GM19328 (cell line): ENCODE data around the gene POU3F3.

Source experiments
- ATAC-seq: cut with Tn5 transposase; IDR thresholded peaks from one replicate; pipeline ENCODE4 v1.9.1; 2021; ENCODE audit warnings: mild to moderate bottlenecking, moderate library complexity; ENCODE audit not compliant: unreplicated experiment

POU3F3 gene

DNA sequence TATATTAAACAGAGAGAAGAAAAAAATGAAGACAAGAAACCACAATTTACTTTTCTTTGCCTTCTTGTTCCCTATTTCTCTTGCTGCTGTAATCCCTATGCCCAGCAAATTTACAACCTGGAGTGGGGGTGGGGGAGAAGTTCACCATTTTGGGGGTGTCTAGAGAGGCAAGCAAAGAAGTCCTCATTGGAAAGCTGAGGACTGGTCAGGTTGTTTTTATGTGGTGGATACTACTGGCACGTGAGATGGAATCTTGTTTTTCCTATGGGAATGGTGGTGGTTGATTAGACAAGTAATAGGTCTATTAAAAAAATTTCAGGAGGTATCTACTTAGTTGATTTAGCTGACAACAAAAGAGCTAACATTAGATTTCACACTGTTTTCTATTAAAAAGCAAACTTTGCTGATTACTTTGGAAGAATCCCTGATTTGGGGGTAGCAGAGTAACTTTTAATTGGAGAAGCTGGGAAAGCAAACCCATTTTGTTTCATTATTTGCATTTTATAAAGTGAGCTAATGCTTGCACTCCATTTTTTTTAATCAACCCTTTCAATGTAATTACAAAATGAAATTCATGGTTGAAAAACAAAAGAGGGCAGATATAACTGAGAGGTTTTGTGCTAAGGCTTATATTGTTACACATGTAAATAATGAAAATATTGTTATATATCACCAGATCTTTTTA lies 6.0 kb downstream of the POU3F3 start:
- no peak for ATAC-seq

DNA sequence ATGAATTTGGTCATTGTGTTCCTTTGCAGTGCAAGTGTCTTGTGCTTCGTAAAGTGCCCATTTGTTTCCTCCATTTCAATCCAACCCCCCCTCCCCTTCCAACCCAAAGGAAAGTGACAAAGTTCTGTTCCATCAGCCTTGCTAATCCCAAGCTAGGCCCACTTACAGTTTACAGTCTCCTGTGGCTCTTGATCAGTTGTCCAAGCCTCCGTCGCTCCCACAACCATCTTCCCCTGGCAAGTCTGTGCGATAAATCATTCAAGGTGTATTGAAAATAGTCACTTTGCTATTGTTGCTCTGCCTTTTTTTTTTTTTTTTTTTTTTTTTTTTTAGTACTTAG lies 6.5 kb downstream of the POU3F3 start:
- ATAC-seq = no peak

DNA sequence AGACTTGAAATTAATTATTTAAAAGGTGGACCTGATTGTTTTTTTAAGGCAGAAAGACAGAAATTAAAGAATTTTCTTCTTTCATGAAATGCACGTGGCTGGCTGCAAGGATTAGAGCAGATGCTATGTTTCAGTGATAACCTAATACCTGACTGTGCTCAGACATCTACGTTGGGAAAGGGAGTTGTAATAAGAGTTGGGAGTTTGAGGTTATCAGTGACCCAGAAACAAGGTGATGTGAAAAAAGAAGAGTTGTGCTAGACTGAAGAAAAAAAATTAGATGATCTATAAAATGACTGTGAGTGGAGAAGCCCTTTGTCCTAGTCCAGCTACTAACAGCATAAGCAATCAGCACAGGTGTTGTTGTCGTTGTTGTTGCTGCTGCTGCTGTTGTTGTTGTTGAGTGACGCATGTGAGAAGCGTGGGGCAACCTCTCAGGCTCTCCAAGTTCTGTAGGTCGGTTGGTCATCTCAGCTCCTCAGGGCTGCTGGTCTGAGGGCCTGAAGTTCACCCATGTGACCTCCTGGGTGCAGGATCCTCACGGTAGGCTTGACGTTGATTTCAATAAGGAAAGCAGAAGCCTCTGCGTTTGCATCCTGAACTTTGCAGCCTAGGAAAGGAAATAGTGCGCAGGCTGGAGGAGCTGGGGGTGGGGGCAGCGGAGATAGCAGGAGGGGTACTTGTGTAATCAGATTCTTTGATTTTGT lies 7.6 kb downstream of the POU3F3 start:
- no peak for ATAC-seq

DNA sequence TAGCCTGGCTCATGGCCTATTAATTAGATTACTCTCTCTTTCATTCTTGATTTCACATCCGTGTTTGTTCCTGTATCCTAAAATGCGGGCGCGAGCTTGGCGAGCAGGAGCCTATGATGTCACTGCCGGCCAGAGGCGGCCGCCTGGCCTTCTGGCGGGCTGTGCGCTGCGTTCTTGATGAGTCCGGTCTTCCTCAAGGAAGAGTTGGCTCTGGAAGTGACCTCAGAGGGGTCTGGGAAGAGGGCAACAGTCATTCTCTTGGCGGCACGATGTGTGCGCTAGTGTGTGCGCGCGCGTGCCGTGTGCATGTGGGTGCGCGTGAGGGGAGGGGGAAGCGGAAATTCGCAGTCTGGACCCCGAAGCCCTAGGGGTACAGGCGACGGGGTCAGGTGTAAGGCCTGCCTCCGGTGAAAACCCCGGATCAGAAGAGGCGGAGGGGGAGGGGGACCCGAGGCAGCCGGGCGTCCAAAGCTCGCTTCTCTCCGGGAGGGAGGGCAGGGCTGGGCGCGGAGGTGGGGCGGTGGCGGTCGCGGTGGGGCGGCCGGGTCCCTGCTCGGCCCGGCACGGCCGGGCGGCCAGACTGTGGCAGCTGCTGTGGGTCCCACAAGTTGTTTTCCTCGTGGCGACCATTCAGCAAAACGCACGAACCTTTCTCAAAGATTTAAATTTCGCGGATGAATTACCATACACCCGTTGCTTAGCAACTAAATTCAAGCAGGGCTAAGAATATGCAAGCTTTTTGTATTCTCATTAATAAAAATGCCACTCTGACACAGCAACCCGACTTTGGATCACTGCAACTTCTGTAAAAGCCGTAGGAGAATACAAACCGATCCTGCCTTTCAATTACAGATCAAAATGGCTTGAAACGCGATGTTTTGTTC lies 8.4 kb downstream of the POU3F3 start:
- ATAC-seq = no peak

DNA sequence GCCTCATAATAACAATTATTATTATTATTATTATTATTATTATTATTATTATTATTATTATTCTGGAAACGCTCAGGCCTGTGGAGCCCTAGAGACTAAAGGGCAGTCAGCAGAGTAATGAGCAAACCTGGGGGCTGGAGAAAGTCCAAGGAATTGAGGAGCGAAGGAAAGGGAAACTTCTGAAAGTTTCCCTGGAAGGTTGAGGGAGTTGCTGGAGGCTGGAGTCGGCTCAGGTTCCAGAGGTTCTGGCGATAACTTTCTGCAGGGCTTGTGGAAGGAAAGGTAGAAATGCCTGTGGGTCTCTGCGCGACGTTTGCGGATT lies 9.2 kb downstream of the POU3F3 start:
- no peak for ATAC-seq

DNA sequence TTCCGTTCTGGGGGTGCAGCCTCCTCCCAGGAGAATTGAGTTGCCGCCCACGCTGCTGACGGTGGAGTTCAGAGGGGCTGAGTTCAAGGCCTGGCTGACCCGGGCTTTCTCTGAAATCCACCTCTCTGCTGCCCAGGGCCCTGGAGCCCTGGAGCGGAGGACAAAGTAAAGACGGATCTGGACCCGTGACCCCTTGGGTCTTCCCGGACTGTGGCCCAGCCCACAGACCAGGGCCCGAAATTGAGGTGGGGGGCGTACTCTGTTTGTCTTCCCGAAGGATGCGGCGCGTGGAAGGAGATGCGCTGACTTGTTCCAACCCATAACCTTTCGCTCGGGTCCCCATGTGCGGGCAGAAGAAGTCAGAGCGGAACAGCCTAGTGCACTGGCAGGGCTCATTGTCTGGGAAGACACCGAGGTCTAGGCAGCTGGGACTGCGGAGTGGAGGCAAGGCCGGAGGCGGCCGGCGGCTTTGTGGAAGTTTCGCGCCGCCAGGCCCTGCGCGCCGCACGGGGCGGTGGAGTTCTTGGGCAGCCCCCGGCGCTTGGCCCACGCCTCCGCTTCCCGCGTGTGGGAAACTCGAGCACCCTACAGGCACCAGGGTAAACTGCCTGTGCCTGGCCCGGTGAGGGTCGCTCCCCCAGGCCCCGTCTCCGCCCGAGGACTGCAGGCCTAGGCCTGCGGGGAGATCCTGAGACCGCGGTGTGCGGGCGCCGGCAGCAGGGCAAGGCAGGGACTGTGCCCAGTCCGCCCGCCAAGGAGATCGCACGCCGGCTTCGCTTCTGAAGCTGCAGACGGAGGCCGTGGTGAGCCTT lies 9.8 kb downstream of the POU3F3 start:
- ATAC-seq = no peak

DNA sequence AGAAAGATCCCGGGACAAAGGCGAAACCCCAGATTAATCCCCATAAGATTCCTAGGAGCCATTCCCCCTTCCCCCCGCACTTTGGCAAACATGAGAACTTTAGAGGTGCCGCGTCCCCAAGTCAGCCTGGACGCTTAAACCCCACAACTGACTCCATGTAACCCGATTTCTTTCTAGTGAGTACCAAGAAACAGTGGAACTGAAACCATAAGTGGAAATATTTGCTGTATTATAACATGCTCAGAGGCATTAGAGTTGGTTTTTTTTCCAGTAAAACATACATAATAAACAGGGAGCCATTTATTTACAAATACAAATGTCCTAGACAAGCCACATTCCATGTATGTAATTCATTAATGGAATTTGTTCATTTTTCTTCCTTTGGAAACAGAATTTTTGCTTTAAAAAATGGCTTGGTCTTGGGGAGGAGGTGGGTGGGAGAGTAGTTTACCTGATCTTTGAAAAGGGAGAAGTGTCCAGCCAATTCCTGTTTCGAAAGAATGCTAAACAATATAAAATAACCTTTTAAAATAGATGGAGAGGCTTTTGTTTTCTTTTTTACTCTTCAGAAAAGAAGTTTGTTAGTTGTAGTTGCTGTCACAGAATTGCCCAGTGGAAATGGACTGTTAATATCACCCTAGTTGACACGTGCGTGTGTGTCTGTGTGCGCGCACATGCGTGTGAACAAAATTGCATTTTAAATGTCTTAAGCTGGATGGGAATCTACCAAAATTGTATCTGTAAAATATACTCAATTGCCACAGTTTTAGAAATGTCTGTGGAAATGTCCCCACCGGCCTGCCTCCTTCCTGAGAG lies 10.6 kb downstream of the POU3F3 start:
- ATAC-seq = no peak

DNA sequence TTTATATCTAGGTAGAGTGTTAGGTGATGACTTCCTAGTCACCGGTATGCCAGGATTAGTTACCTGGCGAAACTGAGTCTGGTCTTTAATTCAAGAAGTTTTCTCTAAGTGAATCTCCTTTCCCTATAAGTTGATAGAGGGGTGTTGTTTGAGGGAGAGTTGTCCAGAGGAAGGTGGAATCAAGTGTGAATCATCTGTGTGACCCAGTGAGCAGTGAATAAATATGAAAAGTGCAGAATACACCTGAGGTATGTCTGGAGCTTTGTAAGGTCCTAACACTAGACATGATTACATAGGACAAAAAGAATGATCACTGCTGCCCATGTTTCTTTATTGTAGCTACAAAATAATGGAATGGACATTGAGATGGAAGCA lies 11.2 kb downstream of the POU3F3 start:
- ATAC-seq = no peak

DNA sequence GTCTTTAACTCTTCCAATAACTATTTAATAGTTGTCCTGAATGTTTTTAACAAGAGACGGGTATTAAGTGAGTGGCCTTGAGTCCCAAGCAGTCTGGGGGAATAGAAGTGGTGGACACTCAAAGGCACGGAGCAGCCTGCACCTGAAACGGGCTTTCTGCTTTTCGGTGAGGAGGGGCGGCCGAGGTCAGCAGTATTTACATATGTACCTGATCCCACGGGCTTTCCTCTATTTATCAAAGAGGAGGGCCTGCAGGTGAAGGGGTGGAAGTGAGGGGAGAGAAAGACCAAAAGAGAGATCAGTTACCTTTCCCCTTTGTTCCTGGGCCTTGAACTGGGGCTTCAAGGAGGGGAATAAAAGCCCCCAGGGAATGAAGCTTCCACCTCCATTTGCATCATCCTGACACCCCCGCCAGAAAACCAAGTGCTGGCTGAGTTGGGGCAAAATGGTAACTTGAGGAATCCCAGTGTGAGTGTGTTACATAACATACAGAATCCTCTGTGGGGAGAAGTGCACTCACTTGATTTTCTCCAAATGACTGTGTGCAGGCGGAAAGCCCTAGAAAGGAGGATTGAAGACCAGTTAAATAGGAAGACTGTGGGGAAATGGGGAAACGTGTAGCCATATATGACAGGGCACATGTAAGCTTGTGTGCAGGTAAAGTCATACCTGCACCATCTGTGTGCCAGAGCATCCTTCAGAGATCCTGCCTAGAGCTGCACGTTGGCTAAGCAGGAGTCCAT lies 12.4 kb downstream of the POU3F3 start:
- no peak for ATAC-seq

DNA sequence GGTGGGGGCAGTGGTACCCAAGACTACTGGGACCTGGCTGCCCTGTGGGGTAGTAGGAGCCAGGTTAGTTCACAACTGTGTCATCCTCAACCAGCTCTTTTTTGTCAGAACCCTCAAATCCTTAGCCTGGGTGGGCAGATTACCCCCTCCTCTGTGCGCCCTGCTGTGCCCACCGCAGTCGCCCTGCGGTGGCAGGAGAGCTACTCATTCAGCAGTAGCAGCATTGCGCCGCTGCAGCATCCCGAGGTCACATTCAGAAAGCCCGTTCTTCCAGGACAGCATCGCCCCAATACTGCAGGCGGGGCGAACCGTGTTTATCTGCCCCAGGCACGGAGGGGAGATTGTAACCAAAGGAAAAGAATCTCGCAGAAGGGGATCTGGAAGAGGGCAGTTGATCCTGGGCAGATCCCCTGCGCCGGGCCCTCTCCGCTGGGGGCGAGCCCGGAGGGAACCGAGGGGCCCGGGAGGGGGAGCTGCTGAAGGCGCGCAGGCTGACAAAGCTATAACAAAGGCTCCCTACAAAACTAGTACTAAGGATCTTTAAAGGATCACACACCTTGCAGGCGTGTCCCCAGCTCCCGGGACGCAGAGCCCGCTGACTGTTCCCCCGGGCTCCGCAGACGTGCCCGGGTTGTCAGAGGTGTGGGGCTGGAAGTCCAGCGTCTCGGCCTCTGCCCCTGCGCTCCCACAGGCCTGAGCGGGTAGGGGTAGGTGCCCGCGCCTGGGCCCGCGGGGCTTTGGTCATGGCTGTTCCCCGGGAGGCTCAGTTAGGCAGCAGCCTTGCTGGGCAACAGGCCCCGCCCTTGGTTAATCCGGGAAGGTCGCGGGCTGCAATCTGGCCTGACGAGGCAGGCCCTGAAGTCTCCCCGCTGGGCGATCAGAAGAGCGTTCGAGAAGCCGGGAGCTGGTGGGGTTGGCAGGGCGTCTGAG lies 13.2 kb downstream of the POU3F3 start:
- ATAC-seq = no peak

DNA sequence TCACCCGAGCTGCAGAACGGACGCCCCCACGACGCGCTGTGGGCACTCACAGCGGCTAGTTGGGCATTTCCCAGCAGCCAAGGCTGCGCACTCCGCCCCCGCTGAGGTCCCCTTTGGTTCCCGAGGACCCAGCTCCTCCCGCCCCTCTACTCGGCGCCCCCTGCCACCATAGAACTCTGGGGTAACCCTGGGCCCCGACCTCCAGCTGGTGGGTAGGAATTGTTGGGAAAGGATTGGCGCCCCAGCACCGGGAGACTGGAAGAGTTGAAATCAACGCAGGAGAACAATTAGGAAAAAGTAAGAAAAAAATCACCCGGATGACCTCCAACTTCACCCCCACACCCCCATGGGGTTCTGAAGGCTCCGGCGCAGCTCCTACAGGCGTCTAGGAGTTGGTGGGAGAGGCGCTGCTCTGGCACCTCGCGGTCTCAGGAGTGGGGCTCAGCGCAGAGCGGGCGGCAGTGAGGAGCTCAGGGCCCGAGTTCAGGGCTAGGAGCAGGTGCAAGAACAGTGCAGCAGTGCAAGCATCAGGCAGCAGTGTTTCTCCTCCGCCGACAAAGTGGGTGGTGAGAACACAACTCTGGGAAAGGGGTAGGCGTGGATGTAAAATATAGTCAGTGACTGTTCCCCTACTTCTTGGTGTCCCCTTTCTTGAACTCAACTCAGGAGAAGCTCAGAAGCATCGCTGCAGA lies 14.0 kb downstream of the POU3F3 start:
- no peak for ATAC-seq

DNA sequence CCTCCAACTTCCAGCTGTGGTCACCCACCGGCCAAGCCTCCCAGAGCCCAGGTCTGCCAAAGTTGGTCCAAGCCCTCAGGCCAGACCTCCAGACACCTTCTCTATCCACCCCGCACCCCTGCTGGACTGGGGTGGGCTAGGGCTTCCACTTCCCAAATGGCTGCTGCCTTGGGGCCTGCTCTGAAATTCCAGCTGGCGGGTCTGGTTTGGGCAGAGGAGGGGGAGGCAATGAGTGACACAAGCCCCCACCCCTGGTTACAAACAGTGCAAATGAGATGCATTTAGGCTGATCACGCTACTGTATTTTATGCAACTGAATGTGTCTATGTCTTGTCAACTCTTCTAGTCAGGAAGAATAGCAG lies 14.6 kb downstream of the POU3F3 start:
- ATAC-seq = no peak

DNA sequence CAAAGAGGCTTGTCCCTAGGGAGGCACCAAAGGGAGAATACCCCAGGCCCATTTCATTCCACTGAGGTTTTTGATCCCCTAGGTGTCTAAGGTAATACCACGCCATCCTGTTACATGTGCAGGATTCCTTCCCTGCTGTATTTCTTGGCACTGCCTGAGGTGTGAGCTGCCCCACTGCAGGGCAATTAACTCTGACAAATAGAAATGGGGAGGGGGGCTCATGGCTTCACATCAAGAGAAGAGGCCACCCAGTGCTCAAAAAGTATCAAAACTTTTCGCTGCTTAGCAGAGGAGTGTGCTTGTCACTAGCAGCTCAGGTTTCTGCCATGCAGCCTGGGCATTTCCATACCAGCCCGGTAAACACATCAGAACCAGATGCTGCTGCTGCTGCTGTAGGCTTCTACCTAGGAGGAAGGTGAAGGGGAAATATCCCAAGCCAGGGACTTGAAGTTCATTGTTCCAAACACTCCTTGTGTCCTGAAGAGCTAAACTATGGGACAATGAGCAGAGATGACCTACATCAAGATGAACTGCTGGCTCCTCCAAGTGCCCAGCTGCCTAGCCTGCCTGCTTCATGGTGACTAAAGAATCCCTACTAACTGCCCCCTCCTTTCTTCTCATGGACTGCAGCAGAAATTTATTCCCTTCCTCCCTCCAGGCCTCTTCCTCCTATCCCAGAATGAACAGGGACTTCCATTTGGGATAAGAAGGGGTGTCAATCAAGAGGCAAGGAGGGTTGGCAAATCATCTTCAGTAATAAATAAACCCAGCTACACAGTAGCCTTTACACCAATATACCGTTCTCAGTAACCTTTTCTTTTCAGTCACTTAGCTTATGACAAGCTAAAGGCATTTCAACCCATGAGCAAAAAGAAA lies 16.4 kb downstream of the POU3F3 start:
- no peak for ATAC-seq

DNA sequence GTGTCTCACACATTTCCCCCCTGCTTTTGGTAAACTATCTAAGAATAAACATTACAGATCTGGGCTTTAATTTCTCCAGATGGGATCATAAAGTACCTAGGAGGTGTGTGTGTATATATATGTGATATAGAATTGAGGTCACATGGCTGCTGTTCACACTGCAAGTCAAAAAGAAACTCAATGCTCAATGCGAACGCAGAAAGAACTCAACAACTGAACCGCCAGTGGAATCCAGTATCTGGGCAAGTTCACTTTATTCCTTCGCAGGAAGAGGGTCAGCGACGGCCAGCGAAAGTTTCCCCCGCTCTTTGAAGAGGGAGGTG lies 17.7 kb downstream of the POU3F3 start:
- no peak for ATAC-seq

DNA sequence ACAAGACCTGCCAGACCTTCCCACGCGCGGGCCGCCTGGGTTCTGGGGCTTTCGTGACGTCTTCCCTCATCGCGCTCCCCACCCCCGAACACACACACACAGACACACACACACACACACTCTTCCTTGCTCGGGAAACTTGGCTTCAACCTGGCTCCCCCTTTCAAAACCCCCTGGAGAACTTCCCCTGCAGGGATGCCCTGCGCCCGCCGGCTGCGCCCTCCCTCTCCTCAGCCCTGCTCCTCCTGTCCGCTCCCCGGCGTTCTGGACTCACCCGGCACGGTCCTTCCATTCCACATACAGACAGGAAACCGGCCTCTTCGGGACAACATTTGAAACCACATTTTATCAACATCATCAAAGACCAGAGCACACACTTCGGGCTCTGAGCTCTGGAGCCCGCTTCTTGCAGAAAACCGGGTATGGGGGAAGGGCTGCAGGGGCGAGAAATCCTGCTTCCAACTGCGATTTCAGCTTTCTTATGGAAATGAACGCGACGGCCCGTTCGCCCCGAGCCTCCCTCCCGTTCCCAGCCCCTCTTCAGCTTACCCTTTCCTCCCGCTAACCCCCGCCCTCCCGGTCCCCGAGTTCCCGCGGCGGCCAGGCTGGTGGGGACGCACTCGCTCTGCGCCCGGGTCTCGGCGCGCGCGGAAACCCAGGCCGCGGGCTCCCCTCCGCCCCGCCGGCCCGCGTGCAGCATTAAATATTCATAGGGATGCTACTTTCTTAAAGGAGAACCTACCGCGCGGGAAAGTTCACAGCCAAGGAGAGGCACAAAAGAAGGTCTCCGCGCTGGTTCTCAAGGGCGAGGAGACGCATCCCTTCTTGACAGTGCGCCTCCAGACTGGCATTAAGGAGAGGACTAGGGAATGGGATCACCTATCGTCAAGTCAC lies 18.3 kb downstream of the POU3F3 start:
- no peak for ATAC-seq
